ENCODE data around the gene TRUB1. TPM values are rescaled to one million over a fixed set of nuclear protein-coding genes. Genes with fewer than 3 reads are reported as not detected.

Gene TRUB1
- total RNA-seq, 4 donors from 2014 or later, result 8.6 to 11.6 (median 10.0) TPM

- DNase-seq (ENCODE audit: extremely low spot score), result peak; percentile 3
- 100% methylated on average over 1 of the region's 1 CpG for WGBS
- TF ChIP-seq POLR2A (IDR thresholded peaks at IDR 0.05; ENCODE audit: low read depth) (no peak), POLR2AphosphoS5 (IDR thresholded peaks at IDR 0.05) (no peak), EP300 (IDR thresholded peaks at IDR 0.05) (no peak), CTCF (IDR thresholded peaks at IDR 0.05) (no peak)
- intact Hi-C loops (cut with DNase I), result no loop called here
- H3K4me1 ChIP-seq, result no peaks in the 10 kb centered on the region
- H3K4me3 ChIP-seq, result no peak overlapping the region
- no peak overlapping the region for H3K27ac ChIP-seq (replicated peaks in 1 of 4)
- H3K9me3 ChIP-seq, result no peaks in the 10 kb centered on the region
- no peaks in the 10 kb centered on the region for H3K27me3 ChIP-seq
- H3K36me3 ChIP-seq, result no peaks in the 10 kb centered on the region
Observed at GRCh38 chr10:114920459-114920858, 17.5 kb upstream of the TRUB1 start.

DNA sequence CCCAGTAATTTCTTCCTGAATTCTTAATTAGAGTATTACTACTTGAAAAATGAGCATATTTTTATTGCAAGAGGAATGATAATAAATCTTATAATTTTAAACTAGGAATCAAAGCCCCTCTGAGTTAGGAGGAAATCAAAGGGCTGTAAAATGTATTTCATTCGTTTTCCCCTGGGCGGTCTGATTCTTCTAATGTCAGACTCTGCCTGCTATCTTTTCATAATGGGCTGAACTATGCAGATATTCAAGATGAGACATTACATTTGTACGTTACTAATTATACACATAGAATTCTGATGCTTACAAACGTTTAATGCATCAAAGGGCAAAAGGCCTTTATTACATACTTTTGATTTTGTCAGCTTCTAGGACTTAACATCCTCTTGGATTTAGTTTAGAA lies 16.0 kb upstream of the TRUB1 start:
- TF ChIP-seq EP300 (IDR thresholded peaks at IDR 0.05) (no peak), CTCF (IDR thresholded peaks at IDR 0.05) (no peak), POLR2A (IDR thresholded peaks at IDR 0.05; ENCODE audit: low read depth) (no peak), POLR2AphosphoS5 (IDR thresholded peaks at IDR 0.05) (no peak)
- H3K36me3 ChIP-seq, result no peaks in the 10 kb centered on the region
- peaks cover 0 to 6% (median 0%) of the 10 kb centered on the region in 4 donors for H3K4me1 ChIP-seq
- DNase-seq (ENCODE audit: extremely low spot score), result no peak
- no peak overlapping the region for H3K27ac ChIP-seq (replicated peaks in 1 of 4)
- 73% methylated on average over 4 of the region's 4 CpGs for WGBS
- no peak overlapping the region for H3K4me3 ChIP-seq
- H3K27me3 ChIP-seq, result no peaks in the 10 kb centered on the region
- intact Hi-C loops (cut with DNase I), result no loop called here
- H3K9me3 ChIP-seq, result no peaks in the 10 kb centered on the region

DNA sequence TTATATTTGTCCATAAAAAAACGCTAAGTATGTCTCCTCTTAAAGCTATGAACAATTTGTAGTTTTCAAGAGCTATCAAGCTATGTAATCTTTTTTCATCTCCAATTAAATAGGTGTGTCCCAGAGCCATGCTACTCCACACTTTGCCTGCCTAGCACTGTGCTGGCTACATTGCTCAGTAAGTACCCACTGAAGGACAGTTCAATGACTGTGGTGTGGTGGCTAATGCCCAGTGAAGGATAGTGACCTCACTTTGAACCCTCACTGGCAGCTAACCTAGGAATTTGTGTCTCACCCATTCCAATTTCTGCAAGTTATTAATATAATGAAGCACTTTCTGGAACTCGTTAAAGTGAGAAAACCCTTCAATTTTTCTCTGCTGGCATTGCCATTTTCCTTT lies 14.4 kb upstream of the TRUB1 start:
- no peak for DNase-seq (ENCODE audit: extremely low spot score)
- no peaks in the 10 kb centered on the region for H3K36me3 ChIP-seq
- H3K4me3 ChIP-seq, result no peak overlapping the region
- H3K9me3 ChIP-seq, result no peaks in the 10 kb centered on the region
- H3K4me1 ChIP-seq, result peaks cover 0 to 6% (median 0%) of the 10 kb centered on the region in 4 donors
- no peak for TF ChIP-seq EP300 (IDR thresholded peaks at IDR 0.05)
- TF ChIP-seq POLR2A (IDR thresholded peaks at IDR 0.05; ENCODE audit: low read depth), result no peak
- no peak for TF ChIP-seq CTCF (IDR thresholded peaks at IDR 0.05)
- no peak for TF ChIP-seq POLR2AphosphoS5 (IDR thresholded peaks at IDR 0.05)
- 91% methylated on average over 2 of the region's 2 CpGs for WGBS
- intact Hi-C loops (cut with DNase I), result no loop called here
- no peaks in the 10 kb centered on the region for H3K27me3 ChIP-seq
- H3K27ac ChIP-seq (replicated peaks in 1 of 4), result no peak overlapping the region

DNA sequence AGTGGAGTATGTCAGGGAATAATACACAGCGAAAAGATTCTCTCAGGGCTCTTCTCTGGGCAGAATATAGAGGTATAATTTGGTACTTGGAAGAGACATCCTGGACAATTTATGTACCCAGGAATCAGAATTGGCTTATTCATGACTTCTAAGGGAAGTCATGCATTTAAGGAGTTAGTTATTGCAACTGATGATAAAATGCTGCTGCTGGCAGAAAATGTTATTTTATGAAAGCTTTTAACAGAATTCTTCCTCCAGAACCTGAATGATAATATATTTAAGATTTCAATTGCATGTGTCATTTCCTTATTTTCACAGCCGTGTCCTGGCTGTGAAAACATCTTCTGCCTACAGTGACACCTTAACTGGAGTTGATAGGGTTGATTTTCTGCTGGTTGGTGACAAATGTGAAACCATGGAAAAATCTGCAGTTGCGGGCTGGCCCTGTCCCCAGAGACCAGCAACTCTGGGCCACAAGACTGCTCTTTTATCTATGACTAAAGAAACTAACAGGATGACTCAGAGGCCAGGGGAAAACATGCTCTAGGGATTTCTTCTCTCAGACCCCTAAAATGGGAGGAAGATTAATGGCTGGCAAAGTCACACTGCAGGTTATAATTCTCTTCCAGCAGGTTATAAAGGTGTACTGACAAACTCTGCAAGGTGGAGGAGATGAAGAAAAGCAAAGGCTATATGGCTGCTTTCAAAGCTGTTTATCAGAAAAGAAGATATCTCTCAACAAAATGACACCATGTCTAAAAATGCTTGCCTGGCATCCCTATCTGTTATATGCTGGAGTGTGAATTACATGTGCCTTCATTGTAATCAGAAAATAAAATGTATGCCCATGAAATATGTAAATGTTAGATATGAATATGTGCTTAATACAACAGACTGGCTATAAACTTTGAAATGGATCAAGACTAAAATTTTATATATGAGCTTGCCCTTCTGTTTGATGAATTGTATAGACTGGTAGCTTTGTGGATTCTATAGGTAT lies 12.1 kb upstream of the TRUB1 start:
- Histone ChIP-seq H3K27me3 (no peaks in the 10 kb centered on the region), H3K4me1 (peaks cover 0 to 6% (median 0%) of the 10 kb centered on the region in 4 donors), H3K36me3 (no peaks in the 10 kb centered on the region), H3K9me3 (no peaks in the 10 kb centered on the region), H3K4me3 (no peak overlapping the region), H3K27ac (replicated peaks in 1 of 4) (no peak overlapping the region)
- WGBS, result 66% methylated on average over 3 of the region's 3 CpGs
- TF ChIP-seq POLR2A (IDR thresholded peaks at IDR 0.05; ENCODE audit: low read depth), result no peak
- TF ChIP-seq CTCF (IDR thresholded peaks at IDR 0.05), result no peak
- TF ChIP-seq EP300 (IDR thresholded peaks at IDR 0.05), result no peak
- no peak for TF ChIP-seq POLR2AphosphoS5 (IDR thresholded peaks at IDR 0.05)
- DNase-seq (ENCODE audit: extremely low spot score), result no peak
- intact Hi-C loops (cut with DNase I), result no loop called here

Measured in esophagus muscularis mucosa (tissue), 4 donors.